Colonic mucosa (tissue), 4 donors: ENCODE measurements around the gene UCMA. TPM values are rescaled to one million over a fixed set of nuclear protein-coding genes. Genes with fewer than 3 reads are reported as not detected.
"Not testable (repeated sequence)": the region's sequence is repeated elsewhere in the genome, so short reads cannot be mapped to it uniquely, and the experiment has no call there.

Source experiments
- DNase-seq: peaks from one replicate; pipeline ENCODE4 v3.0.0-alpha.2; 2020
- H3K27ac ChIP-seq: fragments of 200-600 bp; one replicate; pipeline ENCODE4 v1.8.0; 2021
- H3K27me3 ChIP-seq: fragments of 200-600 bp; one replicate; pipeline ENCODE4 v1.8.0; 2021
- H3K36me3 ChIP-seq: fragments of 200-600 bp; one replicate; pipeline ENCODE4 v1.8.0; 2021
- H3K4me1 ChIP-seq: fragments of 200-600 bp; one replicate; pipeline ENCODE4 v1.8.0; 2021; ENCODE audit warnings: mild to moderate bottlenecking
- H3K4me3 ChIP-seq: fragments of 200-600 bp; one replicate; pipeline ENCODE4 v1.8.0; 2021
- H3K9ac ChIP-seq, 2 donors: one replicate each; pipeline ENCODE4 v1.7.0; 2013; ENCODE audit warnings: control low read depth in 2 of 2, low read depth in 2 of 2, low read length in 2 of 2
- H3K9me3 ChIP-seq: fragments of 200-600 bp; one replicate; pipeline ENCODE4 v1.8.0; 2021
- CTCF ChIP-seq: fragments of 200-600 bp; IDR thresholded peaks from one replicate; pipeline ENCODE4 v1.8.0; 2022; ENCODE audit warnings: antibody characterized with exemption, mild to moderate bottlenecking
- intact Hi-C: fragments of 100-400 bp; cut with DNase I; formaldehyde crosslinking; loops from one replicate; pipeline ENCODE4 v1.14.1; 2022
- total RNA-seq, 2 donors: library from RNA; stranded (reverse); fragmentation: NEBNext Ultra II Directional in 1 of 2; extraction: Animal tissue kit (Norgen Biotek cat#: 25700) in 1 of 2; gene quantifications; one replicate each; pipeline ENCODE4 v1.2.1, GENCODE V29; 2021
- donor health status: healthy.
- donor health status: DM: no; HTN: no; CAD: no.
- donor health status: DM: no; HTN: no; CAD: no.

UCMA gene
- not detected for total RNA-seq

- H3K4me3 ChIP-seq = no peak within 1 kb of the TSS
- no peak within 1 kb of the TSS for H3K27ac ChIP-seq
- H3K9me3 ChIP-seq = no peaks in the 10 kb centered on the region
- H3K36me3 ChIP-seq = no peaks in the 10 kb centered on the region
- H3K27me3 ChIP-seq = no peaks in the 10 kb centered on the region
- DNase-seq = no peak
- no peak for TF ChIP-seq CTCF
- intact Hi-C loops = no loop called here
- H3K4me1 ChIP-seq = no peaks in the 10 kb centered on the region
- H3K9ac ChIP-seq = no peak within 1 kb of the TSS
Observed at GRCh38 chr10:13234172-13234571, at the start of gene UCMA. Gene UCMA, minus strand, starts transcription at chr10:13234374. Its CDS starts 116 bp downstream, at chr10:13234258.

- H3K9me3 ChIP-seq, H3K27ac ChIP-seq, H3K9ac ChIP-seq, H3K4me3 ChIP-seq, H3K27me3 ChIP-seq, H3K4me1 ChIP-seq, DNase-seq, H3K36me3 ChIP-seq, intact Hi-C loops: not testable (repeated sequence)
Observed at GRCh38 chr10:13282348-13282747, 48.2 kb upstream of the UCMA start.

GRCh38 chr10:13276749-13277365 is 42.7 kb upstream of the UCMA start:
- no peaks in the 10 kb centered on the region for H3K27me3 ChIP-seq
- TF ChIP-seq CTCF = no peak
- no peaks in the 10 kb centered on the region for H3K4me1 ChIP-seq
- H3K36me3 ChIP-seq = no peaks in the 10 kb centered on the region
- no peak for DNase-seq
- H3K4me3 ChIP-seq = no peak overlapping the region
- no peak overlapping the region for H3K9ac ChIP-seq
- H3K27ac ChIP-seq = no peak overlapping the region
- H3K9me3 ChIP-seq = no peaks in the 10 kb centered on the region
- intact Hi-C loops = no loop called here

- H3K9ac ChIP-seq, H3K36me3 ChIP-seq, H3K4me1 ChIP-seq, intact Hi-C loops, H3K27me3 ChIP-seq, H3K4me3 ChIP-seq, H3K27ac ChIP-seq, H3K9me3 ChIP-seq, DNase-seq: not testable (repeated sequence)
Observed at GRCh38 chr10:13276146-13276545, 42.0 kb upstream of the UCMA start.

GRCh38 chr10:13272164-13272571 is 38.0 kb upstream of the UCMA start:
- H3K4me3 ChIP-seq = no peak overlapping the region
- H3K9ac ChIP-seq = no peak overlapping the region
- no peak overlapping the region for H3K27ac ChIP-seq
- no peaks in the 10 kb centered on the region for H3K36me3 ChIP-seq
- H3K27me3 ChIP-seq = no peaks in the 10 kb centered on the region
- H3K4me1 ChIP-seq = no peaks in the 10 kb centered on the region
- H3K9me3 ChIP-seq = no peaks in the 10 kb centered on the region
- peak; percentile 37 for DNase-seq
- intact Hi-C loops = no loop called here
- TF ChIP-seq CTCF = no peak

GRCh38 chr10:13271552-13272163 is 37.5 kb upstream of the UCMA start:
- Histone ChIP-seq H3K27ac (no peak overlapping the region), H3K4me1 (no peaks in the 10 kb centered on the region), H3K4me3 (no peak overlapping the region), H3K9ac (no peak overlapping the region), H3K36me3 (no peaks in the 10 kb centered on the region), H3K9me3 (no peaks in the 10 kb centered on the region), H3K27me3 (no peaks in the 10 kb centered on the region)
- TF ChIP-seq CTCF = no peak
- peak; percentile 65 for DNase-seq
- intact Hi-C loops = no loop called here
